Islet precursor cell (in vitro differentiated cells): ENCODE data around the gene DBI.
"Not testable (repeated sequence)": the region's sequence is repeated elsewhere in the genome, so short reads cannot be mapped to it uniquely, and the experiment has no call there.

Source experiments
- DNase-seq: peaks from one replicate; pipeline ENCODE4 v3.0.0-alpha.2; 2018

DBI gene

DNA sequence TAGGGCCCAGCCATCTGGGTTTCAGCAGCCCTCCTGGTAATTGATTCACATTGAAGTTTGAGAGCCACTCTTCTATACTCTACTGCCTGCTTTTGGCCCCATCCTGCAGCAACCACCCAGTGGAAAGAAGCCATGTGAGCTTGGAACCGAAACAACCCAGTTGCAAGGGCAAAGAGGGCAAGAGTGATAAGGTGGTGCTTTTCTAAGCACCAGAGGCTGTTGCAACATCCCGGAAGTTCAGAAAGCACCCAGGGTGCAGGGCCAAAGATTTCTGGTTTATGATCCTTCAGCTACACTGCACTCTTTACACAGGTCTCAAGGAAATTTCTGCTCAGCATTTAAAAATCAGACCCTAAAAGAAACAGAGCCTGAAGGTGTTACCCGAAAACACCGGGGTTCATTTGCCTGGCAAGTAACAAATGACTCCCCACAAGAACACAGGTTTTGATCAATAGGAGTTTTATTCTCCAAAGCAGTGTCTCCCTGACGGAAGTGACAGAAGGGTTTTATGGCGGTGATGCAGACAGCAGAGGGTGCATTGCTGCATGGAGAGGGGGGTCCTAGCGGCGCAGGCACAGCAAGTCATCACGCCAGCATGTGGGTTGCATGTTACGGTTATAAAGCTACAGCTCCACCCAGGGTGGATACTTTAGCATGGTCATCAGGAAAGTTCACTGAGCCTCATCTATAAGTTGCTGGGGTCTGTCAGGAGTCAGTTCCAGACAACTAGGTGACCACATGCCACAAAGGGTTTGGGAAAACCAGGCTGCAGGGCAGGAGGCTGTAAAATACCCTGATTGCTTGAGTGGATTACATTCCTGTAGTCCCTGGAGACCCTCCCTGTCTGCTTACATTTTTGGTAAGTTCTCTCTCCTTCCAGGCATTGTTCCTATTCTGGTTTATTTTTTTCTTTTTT is 36.1 kb downstream of the DBI start:
- peak; percentile 77 for DNase-seq

DNA sequence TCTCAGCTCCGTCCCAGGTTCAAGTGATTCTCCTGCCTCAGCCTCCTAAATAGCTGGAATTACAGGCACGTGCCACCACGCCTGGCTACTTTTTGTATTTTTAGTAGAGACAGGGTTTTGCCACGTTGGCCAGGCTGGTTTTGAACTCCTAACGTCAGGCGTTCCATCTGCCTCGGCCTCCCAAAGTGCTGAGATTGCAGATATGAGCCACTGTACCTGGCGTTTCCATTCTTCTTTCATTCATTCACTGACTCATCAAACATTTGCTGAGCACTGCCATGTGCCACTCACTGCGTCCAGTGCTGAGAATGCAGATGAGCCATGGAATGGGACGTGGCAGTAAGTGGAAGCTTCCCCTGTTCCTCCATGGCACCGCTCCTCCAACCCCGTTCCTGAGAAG is 36.8 kb downstream of the DBI start:
- not testable (repeated sequence) for DNase-seq

DNA sequence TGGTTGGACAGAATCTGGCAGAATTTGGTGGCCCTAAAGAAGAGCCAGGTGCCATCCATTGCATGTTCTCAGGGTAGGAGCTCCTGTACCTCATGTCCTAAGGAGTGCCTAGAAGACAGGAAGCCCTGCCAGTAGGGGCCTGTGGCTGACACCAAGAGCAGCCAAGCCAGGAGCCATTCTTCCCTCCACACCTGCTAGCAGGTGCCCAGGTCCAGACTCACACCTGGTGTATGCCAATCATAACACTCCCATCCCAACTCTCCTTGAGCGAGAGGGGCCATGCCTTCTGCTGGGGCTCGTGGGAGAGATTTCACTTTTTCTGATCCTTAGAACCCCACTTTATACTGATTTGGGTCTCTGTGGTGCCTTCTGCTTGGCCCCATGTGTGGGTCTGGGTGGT is 38.4 kb downstream of the DBI start:
- DNase-seq: no peak

DNA sequence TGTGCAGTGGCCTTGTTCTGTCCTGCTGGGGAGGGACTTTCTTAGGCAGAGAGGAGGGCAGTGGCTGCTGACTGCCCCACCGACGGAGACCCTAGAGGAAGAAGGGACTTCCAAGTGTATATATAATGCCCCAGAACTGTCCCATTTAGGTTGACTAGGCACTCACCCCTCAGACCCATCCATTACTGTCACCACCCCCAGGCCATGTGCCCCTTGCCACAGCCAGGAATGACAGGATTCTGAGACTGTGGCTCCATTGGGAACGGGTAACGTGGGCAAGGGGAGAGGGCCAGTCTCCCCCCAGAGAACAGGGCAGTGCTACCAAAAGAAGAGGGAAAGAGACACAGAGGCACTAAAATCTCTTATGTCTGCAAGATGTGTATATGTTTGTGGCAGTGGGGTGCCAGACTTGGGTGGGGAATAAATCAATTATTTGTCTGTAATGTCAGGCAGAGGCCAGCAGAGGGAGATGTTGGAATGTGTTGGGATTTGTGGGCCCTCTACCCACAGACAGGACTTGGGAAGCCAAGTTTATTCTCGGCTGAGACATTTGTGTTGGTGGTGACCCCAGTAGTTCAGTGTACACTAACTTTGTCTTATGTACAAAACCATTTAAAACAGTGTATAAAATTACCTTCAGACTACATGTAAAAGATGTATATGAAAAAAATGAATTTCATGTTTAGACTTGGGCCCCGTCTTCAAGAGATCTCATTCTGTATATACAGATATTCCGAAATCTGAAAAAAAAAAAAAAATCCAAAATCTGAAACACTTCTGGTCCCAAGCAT is 40.8 kb downstream of the DBI start:
- peak; percentile 66 for DNase-seq

- no peak for DNase-seq
Measured at GRCh38 chr2:119408221-119408619, 41.4 kb downstream of the DBI start.

DNA sequence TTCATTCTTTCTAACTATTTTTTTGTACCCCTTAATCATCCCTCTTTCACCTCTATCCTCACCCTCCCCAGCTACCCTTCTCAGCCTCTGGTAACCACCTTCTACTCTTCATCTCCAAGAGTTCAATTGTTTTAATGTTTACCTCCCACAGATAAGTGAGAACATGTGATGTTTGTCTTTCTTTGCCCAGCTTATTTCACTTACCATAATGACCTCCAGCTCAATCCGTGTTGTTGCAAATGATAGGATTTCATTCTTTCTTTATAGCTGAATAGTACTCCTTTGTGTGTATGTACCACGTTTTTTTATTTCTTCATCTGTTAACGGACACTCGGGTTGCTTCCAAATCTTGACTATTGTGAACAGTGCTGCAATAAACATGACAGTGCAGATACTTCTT is 42.7 kb downstream of the DBI start:
- no peak for DNase-seq

GRCh38 chr2:119414894-119415293 is 48.1 kb downstream of the DBI start:
- DNase-seq: no peak

DNA sequence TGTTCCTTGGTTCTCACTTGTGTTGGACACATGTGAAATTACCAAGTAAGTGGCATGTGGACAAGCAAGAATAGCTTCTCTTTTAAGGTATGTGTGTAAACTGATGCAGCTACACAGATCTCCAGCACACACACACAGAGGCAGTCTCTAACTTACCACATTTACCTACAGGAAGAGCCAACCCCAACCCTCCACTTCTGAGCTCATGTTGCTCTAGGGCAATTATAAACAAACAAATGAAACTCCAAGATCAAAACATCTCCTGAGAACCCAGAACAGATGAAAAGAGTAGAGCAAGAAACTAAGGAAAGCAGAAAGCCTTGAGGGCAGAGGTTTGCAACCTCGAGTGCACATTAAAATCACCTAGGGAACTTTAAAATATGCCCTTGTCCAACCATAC is 48.9 kb downstream of the DBI start:
- no peak for DNase-seq

DNA sequence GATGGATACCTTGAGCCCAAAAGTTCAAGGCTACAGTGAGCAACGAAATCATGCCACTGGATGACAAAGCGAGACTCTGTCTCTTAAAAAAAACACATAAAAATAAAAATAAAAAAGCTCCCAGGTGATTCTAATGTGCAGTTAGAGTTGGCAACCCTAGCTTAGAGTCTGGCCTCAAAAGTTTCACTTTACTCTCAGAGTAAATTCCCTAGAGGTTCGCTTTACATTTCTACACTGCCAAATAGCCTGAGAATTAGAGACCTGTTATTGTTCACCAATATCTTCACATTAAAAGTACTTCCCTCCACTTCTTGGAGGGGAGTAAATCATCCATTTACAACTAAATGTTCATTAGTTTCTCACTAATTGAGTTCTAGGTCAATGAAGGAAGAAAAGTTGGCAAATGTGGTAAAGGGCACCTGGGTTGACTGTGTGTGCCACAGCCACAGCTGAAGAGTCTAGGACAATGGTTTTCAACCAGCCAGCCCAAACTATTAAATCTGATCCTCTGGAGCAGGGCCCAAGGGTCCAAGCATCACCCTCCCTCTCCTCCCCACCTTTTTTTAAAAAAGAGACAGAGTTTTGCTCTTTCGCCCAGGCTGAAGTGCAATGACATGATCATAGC is 49.6 kb downstream of the DBI start:
- no peak for DNase-seq

DNA sequence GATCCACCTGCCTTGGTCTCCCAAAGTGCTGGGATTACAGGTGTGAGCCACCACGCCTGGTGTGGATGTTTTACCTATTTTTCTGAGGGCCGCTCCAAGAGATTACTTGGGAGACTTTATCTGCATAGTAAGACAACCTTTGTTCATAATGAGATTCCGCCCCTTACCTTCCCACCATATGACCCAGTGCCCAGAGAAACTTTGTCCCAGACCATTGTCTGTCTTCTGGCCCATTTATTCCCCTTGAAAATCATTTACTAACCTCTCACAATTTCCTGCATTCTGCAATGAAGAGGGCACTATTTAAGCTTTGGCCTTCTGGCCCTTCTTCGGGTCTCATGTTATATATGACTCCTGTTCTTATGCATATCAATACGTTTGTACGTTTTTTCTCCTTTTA is 51.1 kb downstream of the DBI start:
- no peak for DNase-seq

- DNase-seq: no peak
Measured at GRCh38 chr2:119419065-119419464, 52.3 kb downstream of the DBI start.

- no peak for DNase-seq
Measured at GRCh38 chr2:119419803-119420508, 53.2 kb downstream of the DBI start.

GRCh38 chr2:119421304-119421703 is 54.5 kb downstream of the DBI start:
- no peak for DNase-seq

GRCh38 chr2:119421741-119422140 is 55.0 kb downstream of the DBI start:
- DNase-seq: no peak
